HG02884 (cell line): Measurements from ENCODE around the gene MSI2.
A peak's percentile ranks its signal among the peaks of the same experiment; 100 is the strongest.

Experiments
- ATAC-seq: cut with Tn5 transposase; IDR thresholded peaks from one replicate; pipeline ENCODE4 v1.9.1; 2021; ENCODE audit warnings: mild to moderate bottlenecking, moderate library complexity; ENCODE audit not compliant: unreplicated experiment

The MSI2 gene

DNA sequence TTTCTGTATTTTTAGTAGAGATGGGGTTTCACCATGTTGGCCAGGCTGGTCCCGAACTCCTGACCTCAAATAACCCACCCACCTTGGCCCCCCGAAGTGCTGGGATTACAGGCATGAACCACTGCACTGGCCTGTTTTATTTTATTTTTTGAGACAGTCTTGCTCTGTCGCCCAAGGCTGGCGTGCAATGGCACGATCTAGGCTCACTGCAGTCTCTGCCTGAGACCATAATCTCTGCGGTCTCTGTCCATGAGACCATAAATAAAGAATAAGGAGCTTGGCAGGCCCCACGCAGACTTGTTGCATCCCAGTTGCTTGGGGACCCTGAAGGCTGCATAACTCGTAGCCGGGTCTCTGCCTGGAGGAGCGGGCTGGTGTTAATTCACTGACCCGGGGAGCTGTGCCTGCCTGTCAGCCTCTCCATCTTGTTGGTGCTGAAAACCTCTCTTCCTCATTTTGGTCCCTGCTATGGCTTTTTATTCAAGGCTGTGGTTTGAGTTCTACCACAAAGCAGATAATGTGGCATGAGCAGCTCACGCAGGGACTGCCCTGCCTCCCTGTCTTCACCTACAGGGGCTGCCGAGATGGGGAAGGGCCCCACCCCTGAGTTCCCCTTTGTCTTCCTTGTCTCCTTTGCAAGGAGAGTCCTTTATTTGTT is 82.1 kb downstream of the MSI2 start:
- ATAC-seq, result peak; percentile 76

- ATAC-seq, result no peak
Observed at GRCh38 chr17:57340160-57340981, 84.0 kb downstream of the MSI2 start.

DNA sequence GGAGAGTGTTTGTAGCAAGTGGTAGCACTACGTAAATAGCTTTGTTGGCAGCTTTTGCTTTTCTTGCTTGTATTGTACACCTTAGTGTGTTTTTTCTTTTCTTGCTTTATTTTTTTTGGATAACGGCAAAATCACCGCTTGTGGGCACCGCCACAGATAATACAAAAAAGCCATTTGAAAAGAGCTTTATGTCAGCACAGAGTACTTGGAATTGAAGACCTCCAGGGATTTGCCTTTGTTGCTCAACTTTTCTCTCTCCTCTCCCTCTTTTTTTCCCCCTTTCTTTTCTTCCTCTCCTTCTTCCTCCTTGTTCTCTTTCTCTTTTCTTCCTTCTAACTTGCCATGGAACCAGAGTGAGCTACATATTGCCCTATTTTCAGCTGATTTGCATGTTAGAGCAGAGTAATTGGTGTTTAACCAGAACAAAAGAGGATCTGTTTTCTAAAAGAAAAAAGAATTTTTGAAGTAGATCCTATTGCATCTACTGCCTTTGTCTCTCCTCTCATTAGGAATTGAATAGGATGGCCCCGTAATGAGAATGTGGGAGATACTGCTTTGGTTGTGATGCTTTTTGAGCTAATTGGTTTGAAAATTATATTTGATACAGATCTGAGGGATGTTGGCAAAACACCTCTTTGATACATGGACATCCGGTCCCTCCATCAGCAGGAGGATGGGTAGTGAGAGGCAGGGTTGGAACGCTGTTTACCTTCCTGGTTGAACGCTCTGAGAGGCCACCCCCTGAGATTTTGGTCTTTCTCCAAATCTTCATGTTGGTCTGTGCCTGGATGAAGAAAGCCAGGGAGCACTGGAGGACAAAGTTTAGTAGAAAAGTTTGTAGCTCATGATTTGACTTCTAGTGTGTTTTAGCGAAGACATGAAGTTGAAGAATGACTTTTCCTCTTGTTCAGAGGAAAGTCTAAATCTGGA is 85.6 kb downstream of the MSI2 start:
- ATAC-seq, result no peak

GRCh38 chr17:57342963-57343589 is 86.8 kb downstream of the MSI2 start:
- ATAC-seq, result no peak

GRCh38 chr17:57343717-57344116 is 87.4 kb downstream of the MSI2 start:
- no peak for ATAC-seq

GRCh38 chr17:57344261-57344660 is 87.9 kb downstream of the MSI2 start:
- no peak for ATAC-seq

DNA sequence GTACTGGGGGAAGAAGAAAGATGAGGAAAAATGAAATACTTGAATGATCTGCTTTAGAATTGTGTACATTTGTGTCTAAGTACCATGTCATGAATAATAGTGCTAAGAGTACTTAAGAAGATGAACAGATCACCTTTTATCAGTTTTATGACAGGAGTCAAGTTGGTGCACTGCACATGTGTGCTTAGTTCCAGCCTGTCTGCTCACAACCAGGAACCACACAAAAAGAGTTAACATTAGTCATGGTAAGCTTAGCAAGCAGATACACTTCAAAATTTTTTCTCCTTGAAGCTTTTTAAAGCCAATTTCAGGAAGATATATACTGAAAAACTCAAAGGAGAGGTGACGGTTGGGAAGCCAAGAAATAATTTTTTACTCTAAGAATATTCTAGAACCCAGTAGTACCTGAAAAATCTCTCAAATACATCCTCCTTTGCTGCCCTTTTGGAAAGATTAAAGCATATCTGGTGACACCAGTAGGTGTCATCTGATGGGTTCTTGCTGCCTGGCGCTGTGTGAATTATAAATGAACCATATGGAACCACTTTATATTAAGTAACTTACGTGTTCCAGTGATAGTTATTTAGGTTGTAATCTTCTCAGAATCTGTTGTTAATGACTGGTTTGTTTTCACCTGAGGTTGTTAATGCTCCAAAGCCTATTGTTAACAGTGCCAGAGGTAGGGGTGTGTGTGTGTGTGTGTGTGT is 93.4 kb downstream of the MSI2 start:
- ATAC-seq, result no peak

DNA sequence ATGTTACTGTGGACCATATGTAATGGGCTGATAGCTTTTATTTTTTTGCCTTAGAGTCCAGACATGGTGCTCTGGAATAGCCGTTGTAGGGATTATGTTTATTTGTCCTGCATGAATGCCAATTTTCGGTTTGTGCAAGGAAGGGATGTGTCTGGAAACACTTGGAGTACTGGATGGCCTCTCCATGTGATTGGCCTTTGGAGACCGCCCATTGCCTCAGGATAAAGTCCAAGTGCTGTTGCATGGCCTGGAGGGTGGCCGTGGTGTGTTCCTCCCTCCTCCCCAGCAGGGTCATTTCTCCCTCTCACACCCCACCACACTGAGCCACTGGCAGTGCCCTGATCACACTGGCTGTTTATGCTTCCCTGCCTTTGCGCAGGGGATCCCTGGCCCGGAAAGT is 93.9 kb downstream of the MSI2 start:
- no peak for ATAC-seq

DNA sequence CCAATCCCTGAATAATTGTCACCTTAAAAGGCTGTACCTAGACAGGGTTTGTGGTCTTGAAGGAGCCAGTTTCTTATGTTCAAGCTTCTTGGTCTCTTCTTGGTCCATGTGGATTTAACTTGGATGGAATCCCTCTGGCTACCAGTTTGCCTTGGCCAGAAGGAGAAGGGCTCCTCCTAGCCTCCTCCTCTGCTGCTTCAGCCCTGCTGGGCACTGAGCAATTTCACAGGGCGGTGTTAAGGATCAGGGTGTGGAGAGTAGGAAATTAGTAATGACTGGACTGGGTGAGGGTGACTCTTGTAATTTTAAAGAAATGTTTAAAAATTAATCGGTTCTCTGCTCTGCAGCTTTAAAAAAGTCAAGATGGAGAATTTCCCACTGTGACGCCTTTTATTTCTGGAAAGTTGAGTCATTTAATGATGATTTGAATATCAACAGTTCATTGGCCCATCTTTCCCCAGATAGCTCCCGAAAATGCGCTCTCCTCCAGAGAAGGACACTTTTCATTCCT is 96.4 kb downstream of the MSI2 start:
- ATAC-seq, result no peak

DNA sequence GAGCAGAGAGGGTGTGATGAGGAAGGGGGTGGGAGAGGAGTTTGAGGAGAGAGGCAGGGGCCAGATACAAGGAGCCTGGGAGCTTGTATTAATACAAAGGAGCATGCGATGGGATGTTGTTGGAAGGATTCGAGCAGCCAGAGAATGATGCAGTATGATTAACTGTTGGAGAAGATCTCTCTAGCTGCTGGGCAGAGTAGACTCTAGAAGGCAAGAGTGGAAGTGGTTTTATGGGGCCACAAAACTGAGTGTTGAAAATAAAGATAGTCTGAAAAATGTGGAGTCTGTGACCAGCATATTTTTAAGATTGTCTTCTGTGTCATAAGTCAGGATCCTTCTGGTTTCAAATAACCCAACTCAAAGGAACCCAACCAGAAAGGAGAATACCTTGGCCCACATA is 98.3 kb downstream of the MSI2 start:
- ATAC-seq, result no peak

- ATAC-seq, result no peak
Observed at GRCh38 chr17:57355090-57355859, 99.0 kb downstream of the MSI2 start.

GRCh38 chr17:57356153-57356718 is 99.9 kb downstream of the MSI2 start:
- ATAC-seq, result peak; percentile 19

- ATAC-seq, result peak; percentile 67
Observed at GRCh38 chr17:57356719-57357391, 100.5 kb downstream of the MSI2 start.

- no peak for ATAC-seq
Observed at GRCh38 chr17:57357392-57357784, 101.1 kb downstream of the MSI2 start.

GRCh38 chr17:57357830-57358430 is 101.6 kb downstream of the MSI2 start:
- ATAC-seq, result no peak

DNA sequence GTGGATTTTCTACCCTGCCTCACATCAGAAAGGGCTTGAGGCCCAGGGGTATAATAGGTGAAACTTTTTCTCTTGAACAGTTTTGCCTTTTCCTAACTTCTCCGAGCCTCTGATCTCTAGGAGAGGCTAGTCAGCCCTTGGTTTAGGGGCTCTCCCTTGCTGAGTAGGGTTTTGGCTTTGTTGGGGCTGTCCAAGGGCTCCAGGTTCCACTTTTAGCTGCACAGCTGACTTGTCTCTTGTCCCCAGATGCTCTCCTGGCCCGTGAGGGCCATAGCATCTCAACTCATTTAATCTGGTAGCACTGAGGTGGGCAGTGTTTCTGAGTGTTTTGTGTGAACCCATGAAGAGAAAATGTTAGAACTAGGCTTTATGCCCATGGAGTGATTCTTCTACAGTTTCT is 103.9 kb downstream of the MSI2 start:
- ATAC-seq, result no peak

DNA sequence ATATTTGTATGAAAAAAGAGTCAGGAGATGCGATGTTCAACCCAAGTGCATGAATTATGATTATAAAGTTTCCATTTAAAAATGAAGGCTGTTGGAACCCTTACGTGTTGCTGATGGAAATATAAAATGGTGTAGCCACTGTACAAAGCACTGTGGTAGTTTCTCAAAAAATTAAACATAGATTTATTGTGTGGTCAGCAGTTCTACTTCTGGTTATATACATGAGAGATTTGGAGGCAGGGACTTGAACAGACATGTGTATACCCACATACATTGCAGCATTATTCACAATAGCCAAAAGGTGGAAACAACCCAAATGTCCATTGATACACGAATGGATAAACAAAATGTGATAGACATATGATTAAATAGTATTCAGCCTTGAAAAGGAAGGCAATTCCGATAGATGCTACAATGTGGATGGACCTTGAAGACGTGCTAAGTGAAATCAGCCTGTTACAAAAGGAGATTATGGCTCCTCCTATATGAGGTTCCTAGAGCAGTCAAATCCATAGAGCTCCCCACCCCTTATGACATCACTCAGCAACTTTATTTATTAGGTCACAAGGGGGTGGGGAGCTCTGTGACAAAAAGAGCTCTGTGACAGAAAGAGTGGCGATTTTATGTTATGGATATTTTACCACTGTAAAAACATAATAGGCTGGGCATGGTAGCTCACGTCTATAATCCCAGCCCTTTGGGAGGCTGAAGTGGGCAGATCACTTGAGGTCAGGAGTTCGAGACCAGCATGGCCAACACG is 106.7 kb downstream of the MSI2 start:
- no peak for ATAC-seq
